ENCODE results near the gene MKNK2. TPM values are rescaled to one million over a fixed set of nuclear protein-coding genes. Genes with fewer than 3 reads are reported as not detected.

The MKNK2 gene
- total RNA-seq, 1 experiment from 2014 or later: 240 TPM

- BruUV-seq (replicated peaks): no TSS peak
- intact Hi-C loops (cut with micrococcal nuclease; ENCODE audit: unreplicated experiment): no loop called here
- no peak for TF ChIP-seq SIN3A (IDR thresholded peaks at IDR 0.05; ENCODE audit: borderline replicate concordance, insufficient read depth, low read depth, low read length)
- TF ChIP-seq CTCF (IDR thresholded peaks at IDR 0.05): no peak
- no peak for TF ChIP-seq TCF7L2 (IDR thresholded peaks at IDR 0.05; ENCODE audit: low read depth, low read length)
- no peak for TF ChIP-seq POLR2AphosphoS5 (IDR thresholded peaks at IDR 0.05; ENCODE audit: low read depth, low read length)
- TF ChIP-seq REST (IDR thresholded peaks at IDR 0.05; ENCODE audit: insufficient read depth in 1 of 2, low read depth in 2 of 2, low read length in 1 of 2): no peak
- ChIA-PET POLR2A (interaction anchor here (0.5 kb wide), 1 partner anchor 96 kb away, joined by 4 read pairs; no protein-coding TSS in a partner anchor), CTCF (interaction anchor here (0.9 kb wide), 1 partner anchor 46 kb away, joined by 3 read pairs; no protein-coding TSS in a partner anchor)
- H3K4me3 ChIP-seq (ENCODE audit: low read depth in 2 of 2, low read length in 2 of 2): peak overlapping the region; percentile 47 to 52; a peak in 3 of 4 replicates
- no peak for ATAC-seq
- no peaks in the 10 kb centered on the region for H3K36me3 ChIP-seq (ENCODE audit: control insufficient read depth, insufficient read depth, low read length)
- H3K4me1 ChIP-seq (ENCODE audit: control insufficient read depth, insufficient read depth, low read length): peaks cover 43% of the 10 kb centered on the region
- no peaks in the 10 kb centered on the region for H3K27me3 ChIP-seq (ENCODE audit: control insufficient read depth, insufficient read depth, low read length)
- peak overlapping the region; percentile 86 for H3K27ac ChIP-seq (ENCODE audit: low read length)
- no peaks in the 10 kb centered on the region for H3K9me3 ChIP-seq (ENCODE audit: control insufficient read depth, insufficient read depth, low read depth, low read length)
- in situ Hi-C loops (cut with HindIII; ENCODE audit: low pct_unique_long_range_greater_than_20kb, low sequenced_read_pairs): no loop called here
- DNase-seq (ENCODE audit: low read depth, low spot score): no peak
These were observed 11.3 kb upstream of the MKNK2 start for GRCh38 chr19:2062389-2062729.

- POLR2A ChIA-PET: interaction anchor here (0.5 kb wide), 1 partner anchor 96 kb away, joined by 4 read pairs; no protein-coding TSS in a partner anchor
- in situ Hi-C loops (cut with HindIII; ENCODE audit: low pct_unique_long_range_greater_than_20kb, low sequenced_read_pairs) (no loop called here), intact Hi-C loops (cut with micrococcal nuclease; ENCODE audit: unreplicated experiment) (no loop called here)
- CTCF ChIA-PET: interaction anchor here (0.9 kb wide), 1 partner anchor 46 kb away, joined by 3 read pairs; no protein-coding TSS in a partner anchor
- H3K4me1 ChIP-seq (ENCODE audit: control insufficient read depth, insufficient read depth, low read length): peaks cover 47% of the 10 kb centered on the region
- no peaks in the 10 kb centered on the region for H3K36me3 ChIP-seq (ENCODE audit: control insufficient read depth, insufficient read depth, low read length)
- TF ChIP-seq CTCF (IDR thresholded peaks at IDR 0.05): no peak
- TF ChIP-seq TCF7L2 (IDR thresholded peaks at IDR 0.05; ENCODE audit: low read depth, low read length): no peak
- TF ChIP-seq POLR2AphosphoS5 (IDR thresholded peaks at IDR 0.05; ENCODE audit: low read depth, low read length): 0 out of 2 replicates have a peak, but pooled peaks have one; percentile 44
- no TSS peak for BruUV-seq (replicated peaks)
- peak overlapping the region; percentile 47 to 52 for H3K4me3 ChIP-seq (ENCODE audit: low read depth in 2 of 2, low read length in 2 of 2)
- no peaks in the 10 kb centered on the region for H3K9me3 ChIP-seq (ENCODE audit: control insufficient read depth, insufficient read depth, low read depth, low read length)
- ATAC-seq: peak; percentile 82
- no peaks in the 10 kb centered on the region for H3K27me3 ChIP-seq (ENCODE audit: control insufficient read depth, insufficient read depth, low read length)
- H3K27ac ChIP-seq (ENCODE audit: low read length): peak overlapping the region; percentile 86
- DNase-seq (ENCODE audit: low read depth, low spot score): peak; percentile 67
These were observed 10.7 kb upstream of the MKNK2 start for GRCh38 chr19:2061495-2062388.

Data from Panc1 (cell line).